Measurements from ENCODE around the gene RPUSD3.

The RPUSD3 gene

DNA sequence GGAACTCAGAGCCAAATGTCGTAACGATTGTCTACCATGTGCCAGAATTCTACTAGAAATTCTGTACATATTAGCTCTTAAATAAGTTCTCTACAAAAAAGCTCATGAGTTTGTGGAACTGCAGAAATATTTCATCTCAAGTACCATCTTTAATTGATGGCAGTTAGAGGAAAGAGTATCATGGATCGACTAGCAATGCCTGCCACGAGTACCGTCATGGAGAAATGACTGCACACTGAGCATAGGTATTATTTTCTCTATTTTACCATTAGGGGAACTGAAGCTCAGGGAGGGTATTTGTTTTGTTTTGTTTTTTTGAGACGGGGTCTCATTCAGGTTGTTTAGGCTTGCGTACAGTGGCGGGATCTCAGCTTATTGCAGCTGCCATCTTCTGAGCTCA is 2.8 kb downstream of the RPUSD3 start:
- in situ Hi-C loops (cut with MboI; ENCODE audit: low sequenced_read_pairs, unreplicated experiment): no loop called here
- DNase-seq (ENCODE audit: low spot score): no peak
- TF ChIP-seq, protein P1, sequence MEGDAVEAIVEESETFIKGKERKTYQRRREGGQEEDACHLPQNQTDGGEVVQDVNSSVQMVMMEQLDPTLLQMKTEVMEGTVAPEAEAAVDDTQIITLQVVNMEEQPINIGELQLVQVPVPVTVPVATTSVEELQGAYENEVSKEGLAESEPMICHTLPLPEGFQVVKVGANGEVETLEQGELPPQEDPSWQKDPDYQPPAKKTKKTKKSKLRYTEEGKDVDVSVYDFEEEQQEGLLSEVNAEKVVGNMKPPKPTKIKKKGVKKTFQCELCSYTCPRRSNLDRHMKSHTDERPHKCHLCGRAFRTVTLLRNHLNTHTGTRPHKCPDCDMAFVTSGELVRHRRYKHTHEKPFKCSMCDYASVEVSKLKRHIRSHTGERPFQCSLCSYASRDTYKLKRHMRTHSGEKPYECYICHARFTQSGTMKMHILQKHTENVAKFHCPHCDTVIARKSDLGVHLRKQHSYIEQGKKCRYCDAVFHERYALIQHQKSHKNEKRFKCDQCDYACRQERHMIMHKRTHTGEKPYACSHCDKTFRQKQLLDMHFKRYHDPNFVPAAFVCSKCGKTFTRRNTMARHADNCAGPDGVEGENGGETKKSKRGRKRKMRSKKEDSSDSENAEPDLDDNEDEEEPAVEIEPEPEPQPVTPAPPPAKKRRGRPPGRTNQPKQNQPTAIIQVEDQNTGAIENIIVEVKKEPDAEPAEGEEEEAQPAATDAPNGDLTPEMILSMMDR (IDR thresholded peaks at IDR 0.05; ENCODE audit: borderline replicate concordance, control extremely low read depth, extremely low read depth, insufficient read depth, missing control alignments): no peak

DNA sequence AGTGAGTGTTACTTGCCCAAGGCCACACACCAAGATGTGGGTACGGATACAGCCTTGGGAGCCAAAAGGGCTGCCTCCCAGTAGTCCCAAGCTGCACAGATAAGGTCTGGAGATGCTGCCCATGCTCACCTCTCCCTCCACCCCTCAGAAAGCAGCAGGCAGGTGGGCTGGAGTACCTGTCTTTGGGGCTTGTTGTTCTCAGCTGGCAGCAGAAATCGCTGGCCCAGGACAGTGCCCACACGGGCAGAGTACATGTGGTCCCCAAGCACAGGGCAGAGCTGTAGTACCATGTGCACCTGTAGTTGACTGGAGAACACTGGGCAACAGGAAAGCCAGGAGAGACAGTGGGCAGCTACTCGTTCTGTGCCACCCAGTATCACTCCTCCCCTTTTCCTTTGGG is 5.0 kb downstream of the RPUSD3 start:
- TF ChIP-seq, protein P1 (IDR thresholded peaks at IDR 0.05; ENCODE audit: borderline replicate concordance, control extremely low read depth, extremely low read depth, insufficient read depth, missing control alignments): no peak
- DNase-seq (ENCODE audit: low spot score): no peak
- in situ Hi-C loops (cut with MboI; ENCODE audit: low sequenced_read_pairs, unreplicated experiment): no loop called here

DNA sequence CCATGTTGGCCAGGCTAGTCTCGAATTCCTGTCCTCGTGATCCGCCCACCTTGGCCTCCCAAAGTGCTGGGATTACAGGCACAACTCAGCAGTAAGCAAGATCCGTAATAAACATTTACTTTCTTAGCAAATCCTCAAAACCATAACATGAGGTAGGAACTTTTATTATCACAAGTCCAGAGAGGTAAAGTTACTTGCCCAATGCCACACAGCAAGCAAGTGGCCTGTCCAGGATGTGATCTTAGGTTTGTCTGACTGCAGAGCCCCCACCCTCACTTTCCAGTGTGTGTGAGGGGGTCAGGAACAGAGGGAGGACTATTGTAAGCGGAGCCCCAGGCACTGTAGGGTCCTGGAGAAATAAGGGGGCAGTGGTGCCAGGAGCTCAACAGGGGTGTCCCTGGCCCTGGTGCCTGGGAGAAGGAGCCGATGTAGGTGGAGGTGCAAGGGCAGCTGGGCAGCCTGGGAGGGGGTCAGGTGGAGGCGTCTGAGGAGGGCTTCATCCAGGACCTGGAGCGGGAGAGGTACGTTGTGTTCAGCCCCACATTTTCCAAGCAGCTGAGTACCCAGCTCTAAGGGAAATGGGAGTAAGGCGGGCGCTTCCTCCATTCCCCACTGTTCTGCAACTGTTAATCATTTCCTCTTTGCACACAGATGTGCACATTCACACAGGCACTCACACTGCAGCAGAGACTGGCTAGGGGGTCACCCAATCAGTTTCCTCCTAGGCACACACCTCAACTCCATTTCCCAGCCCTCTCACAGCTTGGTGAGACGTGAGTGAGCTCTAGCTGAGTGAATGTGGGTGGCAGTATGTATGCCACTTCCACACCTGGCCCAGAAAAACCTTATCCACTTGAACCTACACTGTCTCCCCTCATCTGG is 5.9 kb downstream of the RPUSD3 start:
- TF ChIP-seq, protein P1 (IDR thresholded peaks at IDR 0.05; ENCODE audit: borderline replicate concordance, control extremely low read depth, extremely low read depth, insufficient read depth, missing control alignments): no peak
- DNase-seq (ENCODE audit: low spot score): no peak
- in situ Hi-C loops (cut with MboI; ENCODE audit: low sequenced_read_pairs, unreplicated experiment): no loop called here

DNA sequence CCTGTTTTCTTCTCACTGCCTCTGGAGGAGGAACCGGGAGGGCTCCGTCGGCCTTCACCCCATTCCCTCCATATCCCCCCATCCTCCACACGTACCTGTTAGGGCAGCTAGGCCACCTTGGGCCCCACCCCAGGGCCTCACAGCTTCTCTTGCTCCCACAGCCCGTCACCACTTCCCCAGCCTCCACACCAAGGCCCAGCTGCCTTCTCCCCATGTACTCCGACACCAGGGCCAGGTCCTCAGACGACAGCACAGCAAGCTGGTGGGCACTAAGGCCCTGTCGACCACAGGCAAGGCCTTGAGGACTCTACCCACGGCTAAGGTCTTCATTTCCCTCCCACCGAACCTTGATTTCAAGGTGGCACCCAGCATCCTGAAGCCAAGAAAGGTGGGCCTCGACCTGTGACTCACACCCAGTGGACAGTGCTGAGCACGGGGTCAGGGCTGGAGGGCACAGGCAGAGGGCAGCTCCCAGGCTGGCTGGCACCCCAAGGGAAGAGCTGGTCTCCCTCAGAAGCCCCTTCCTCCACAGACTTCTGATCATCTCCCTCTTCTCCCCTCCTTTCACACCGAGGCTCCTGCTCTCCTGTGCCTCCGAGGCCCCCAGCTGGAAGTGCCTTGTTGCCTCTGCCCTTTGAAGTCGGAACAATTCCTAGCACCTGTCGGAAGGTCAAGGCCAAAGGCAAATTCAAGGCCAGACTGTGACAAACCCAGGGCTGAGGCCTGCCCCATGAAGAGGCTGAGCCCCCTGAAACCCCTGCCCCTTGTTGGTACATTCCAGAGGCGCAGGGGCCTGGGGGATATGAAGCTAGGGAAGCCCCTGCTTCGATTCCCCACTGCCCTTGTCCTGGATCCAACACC is 9.1 kb downstream of the RPUSD3 start:
- no peak for DNase-seq (ENCODE audit: low spot score)
- in situ Hi-C loops (cut with MboI; ENCODE audit: low sequenced_read_pairs, unreplicated experiment): no loop called here
- TF ChIP-seq, protein P1 (IDR thresholded peaks at IDR 0.05; ENCODE audit: borderline replicate concordance, control extremely low read depth, extremely low read depth, insufficient read depth, missing control alignments): no peak

DNA sequence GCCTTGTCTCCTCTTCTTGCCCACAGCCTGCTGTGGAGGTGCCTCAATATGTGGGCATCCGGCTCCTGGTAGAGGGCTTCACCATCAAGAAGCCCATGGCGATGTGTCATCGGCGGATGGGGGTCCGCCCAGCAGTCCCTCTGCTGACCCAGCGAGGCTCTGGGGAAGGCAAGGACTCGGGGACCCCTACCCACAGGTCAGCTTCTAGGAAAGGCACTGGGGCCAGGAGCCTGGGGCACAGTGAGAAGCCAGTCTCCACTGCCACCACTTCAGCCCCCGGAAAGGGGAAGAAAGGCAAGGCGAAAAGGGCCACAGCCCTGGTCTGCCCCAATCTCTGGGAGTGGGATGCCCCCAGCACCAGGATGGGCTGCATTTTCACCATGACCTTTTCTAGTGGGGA is 10.7 kb downstream of the RPUSD3 start:
- TF ChIP-seq, protein P1 (IDR thresholded peaks at IDR 0.05; ENCODE audit: borderline replicate concordance, control extremely low read depth, extremely low read depth, insufficient read depth, missing control alignments): no peak
- in situ Hi-C loops (cut with MboI; ENCODE audit: low sequenced_read_pairs, unreplicated experiment): no loop called here
- no peak for DNase-seq (ENCODE audit: low spot score)

DNA sequence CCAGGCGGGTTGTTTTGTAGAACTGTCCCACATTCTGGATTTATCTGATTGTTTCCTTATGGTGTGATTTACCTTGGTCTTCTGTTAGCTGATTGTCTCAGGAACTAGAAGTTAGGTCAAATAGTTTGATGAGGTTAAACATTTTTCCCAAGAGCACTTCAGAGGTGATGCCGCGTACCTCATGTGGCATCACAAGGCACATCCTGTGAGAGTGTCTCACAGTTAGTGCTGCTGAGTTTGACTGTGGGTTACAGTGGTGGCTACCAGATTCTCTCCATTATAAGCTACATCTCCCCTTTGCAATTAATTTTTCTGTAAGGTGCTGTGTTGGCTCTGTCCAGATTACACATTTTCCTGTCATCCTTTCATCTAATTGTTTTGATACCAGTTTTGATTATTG is 12.6 kb downstream of the RPUSD3 start:
- TF ChIP-seq, protein P1 (IDR thresholded peaks at IDR 0.05; ENCODE audit: borderline replicate concordance, control extremely low read depth, extremely low read depth, insufficient read depth, missing control alignments): no peak
- DNase-seq (ENCODE audit: low spot score): no peak
- in situ Hi-C loops (cut with MboI; ENCODE audit: low sequenced_read_pairs, unreplicated experiment): no loop called here

Measured in GM13976 (cell line).